ENCODE measurements around the gene CCDC159. TPM values are rescaled to one million over a fixed set of nuclear protein-coding genes. Genes with fewer than 3 reads are reported as not detected.

The CCDC159 gene
- total and polyA plus RNA-seq, 4 experiments from 2014 or later = 9.2 to 91.8 (median 53.8) TPM

DNA sequence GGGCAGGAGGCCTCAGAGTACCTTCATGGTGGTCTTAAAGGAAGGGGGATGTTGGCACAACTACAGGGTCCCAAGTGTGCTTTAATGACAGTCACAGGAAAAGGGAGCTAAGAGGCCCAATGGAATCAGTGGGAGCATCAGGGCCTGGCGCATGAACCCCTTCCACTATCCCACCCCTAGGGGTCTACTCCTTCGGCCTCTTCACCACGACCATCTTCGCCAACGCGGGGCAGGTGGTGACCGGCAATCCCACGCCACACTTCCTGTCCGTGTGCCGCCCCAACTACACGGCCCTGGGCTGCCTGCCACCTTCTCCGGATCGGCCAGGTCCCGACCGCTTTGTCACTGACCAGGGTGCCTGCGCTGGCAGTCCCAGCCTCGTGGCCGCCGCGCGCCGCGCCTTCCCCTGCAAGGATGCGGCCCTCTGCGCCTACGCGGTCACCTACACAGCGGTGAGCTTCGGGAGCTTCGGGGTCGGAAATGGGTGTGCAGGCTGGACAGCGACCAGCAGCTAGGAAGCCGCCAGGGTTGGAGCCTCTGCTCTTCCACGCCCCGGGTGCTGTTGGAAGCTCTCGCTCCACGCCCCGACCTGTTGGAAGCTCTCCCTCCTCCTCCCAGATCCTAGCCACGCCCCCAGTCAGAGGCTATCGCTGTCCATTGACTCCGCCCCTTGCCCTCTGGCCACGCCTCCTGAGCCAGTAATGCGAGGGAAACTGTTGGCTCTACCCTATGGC, 14.9 kb downstream of the CCDC159 start:
- Histone ChIP-seq H3K4me3 (ENCODE audit: low read length in 2 of 2) (no peak overlapping the region), H3K27me3 (ENCODE audit: insufficient read depth, low read length) (no peaks in the 10 kb centered on the region), H3K9me3 (ENCODE audit: control insufficient read depth in 1 of 2, low read length in 2 of 2) (no peaks in the 10 kb centered on the region), H3K4me1 (ENCODE audit: insufficient read depth, low read length) (peaks cover under 1% of the 10 kb centered on the region), H3K36me3 (ENCODE audit: insufficient read depth, low read length) (no peaks in the 10 kb centered on the region), H3K27ac (ENCODE audit: low read depth, low read length) (no peak overlapping the region)
- no peak for DNase-seq
- peaks cover 5 to 9% of the 10 kb centered on the region in 2 donors for H3K36me3 Mint-ChIP-seq
- H3K27me3 Mint-ChIP-seq = no peaks in the 10 kb centered on the region
- peaks cover 2 to 6% (median 3%) of the 10 kb centered on the region in 4 donors for H3K4me1 Mint-ChIP-seq
- no peak overlapping the region for H3K4me3 Mint-ChIP-seq
- POLR2A ChIA-PET (ENCODE audit: partially characterized antibody) = interaction anchor here (1.0 kb wide), 2 partner anchors 14 to 19 kb away, joined by 3 read pairs; partner anchors contain the start of gene SWSAP1
- CTCF ChIA-PET (ENCODE audit: partially characterized antibody) = no interaction called here
- intact Hi-C loops (cut with micrococcal nuclease) = no loop called here
- no peak overlapping the region for H3K27ac Mint-ChIP-seq
- no peaks in the 10 kb centered on the region for H3K9me3 Mint-ChIP-seq

DNA sequence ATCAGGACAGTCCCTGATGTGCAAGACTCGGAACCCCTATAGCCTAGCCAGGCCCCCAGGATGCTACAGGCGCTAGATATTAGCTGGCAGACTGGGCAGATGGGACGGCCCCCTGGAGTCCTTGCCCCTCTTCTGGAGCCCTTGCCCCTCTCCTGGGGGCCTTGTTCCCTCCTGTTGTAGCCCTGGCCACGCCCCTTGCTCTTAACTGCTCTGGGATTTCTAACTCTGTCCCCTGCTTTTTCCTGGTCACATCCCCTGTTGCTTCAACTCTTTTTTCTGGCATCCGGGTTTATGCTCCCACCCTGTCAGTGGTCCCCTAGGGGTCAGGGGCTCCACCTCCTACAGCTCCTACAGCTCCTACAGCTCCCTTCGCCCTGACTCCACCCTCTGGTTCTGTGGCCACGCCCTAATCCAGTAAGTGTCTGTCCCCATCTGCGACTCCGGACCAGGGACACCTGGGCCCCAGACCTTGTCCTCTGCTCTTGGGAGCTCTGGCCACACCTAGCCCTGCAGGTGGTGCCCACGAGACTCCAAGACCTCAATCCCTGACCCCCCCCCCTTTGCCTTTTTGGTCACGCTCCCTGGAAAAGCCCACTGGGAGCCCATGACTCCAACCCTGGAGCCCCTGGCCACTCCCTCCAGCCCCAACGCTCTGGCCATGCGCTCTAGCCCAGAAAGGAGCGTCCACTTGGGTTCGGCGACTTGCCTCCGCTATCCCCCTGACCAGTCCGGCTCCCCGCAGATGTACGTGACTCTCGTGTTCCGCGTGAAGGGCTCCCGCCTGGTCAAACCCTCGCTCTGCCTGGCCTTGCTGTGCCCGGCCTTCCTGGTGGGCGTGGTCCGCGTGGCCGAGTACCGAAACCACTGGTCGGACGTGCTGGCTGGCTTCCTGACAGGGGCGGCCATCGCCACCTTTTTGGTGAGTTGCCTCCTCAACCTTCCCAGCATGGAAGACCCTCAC, 15.7 kb downstream of the CCDC159 start:
- POLR2A ChIA-PET (ENCODE audit: partially characterized antibody) = interaction anchor here (0.7 to 1.0 kb wide), 2 partner anchors 13 to 1755 kb away, joined by 3 read pairs; partner anchors contain the start of gene SWSAP1
- Mint-ChIP-seq H3K27ac (no peak overlapping the region), H3K9me3 (no peaks in the 10 kb centered on the region), H3K27me3 (no peaks in the 10 kb centered on the region), H3K4me1 (no peaks in the 10 kb centered on the region), H3K4me3 (no peak overlapping the region), H3K36me3 (peaks cover 5 to 9% of the 10 kb centered on the region in 2 donors)
- H3K4me3 ChIP-seq (ENCODE audit: low read length in 2 of 2) = no peak overlapping the region
- H3K27me3 ChIP-seq (ENCODE audit: insufficient read depth, low read length) = no peaks in the 10 kb centered on the region
- CTCF ChIA-PET (ENCODE audit: partially characterized antibody) = no interaction called here
- no peaks in the 10 kb centered on the region for H3K36me3 ChIP-seq (ENCODE audit: insufficient read depth, low read length)
- H3K27ac ChIP-seq (ENCODE audit: low read depth, low read length) = no peak overlapping the region
- intact Hi-C loops (cut with micrococcal nuclease) = no loop called here
- no peaks in the 10 kb centered on the region for H3K4me1 ChIP-seq (ENCODE audit: insufficient read depth, low read length)
- no peak for DNase-seq
- no peaks in the 10 kb centered on the region for H3K9me3 ChIP-seq (ENCODE audit: control insufficient read depth in 1 of 2, low read length in 2 of 2)

DNA sequence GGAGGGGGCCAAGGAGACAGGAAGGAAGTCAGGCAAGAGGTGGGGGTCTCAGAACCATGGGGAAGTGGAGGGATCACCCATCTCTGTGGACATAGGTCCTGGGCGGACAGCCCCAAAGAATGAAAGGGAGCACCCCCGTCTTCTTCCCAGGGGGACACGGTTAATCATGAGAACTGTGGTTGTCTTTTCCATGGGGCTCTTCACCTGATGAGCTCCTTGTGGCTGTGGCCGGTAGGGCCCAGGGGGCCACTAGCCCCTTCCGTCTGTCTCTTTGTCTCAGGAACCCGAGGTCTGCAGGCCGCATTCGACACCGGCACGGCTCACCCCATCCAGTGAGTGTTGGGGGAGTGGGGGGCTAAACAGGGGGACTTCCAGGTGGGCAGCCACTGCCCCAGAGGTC, 17.6 kb downstream of the CCDC159 start:
- POLR2A ChIA-PET (ENCODE audit: partially characterized antibody) = no interaction called here

DNA sequence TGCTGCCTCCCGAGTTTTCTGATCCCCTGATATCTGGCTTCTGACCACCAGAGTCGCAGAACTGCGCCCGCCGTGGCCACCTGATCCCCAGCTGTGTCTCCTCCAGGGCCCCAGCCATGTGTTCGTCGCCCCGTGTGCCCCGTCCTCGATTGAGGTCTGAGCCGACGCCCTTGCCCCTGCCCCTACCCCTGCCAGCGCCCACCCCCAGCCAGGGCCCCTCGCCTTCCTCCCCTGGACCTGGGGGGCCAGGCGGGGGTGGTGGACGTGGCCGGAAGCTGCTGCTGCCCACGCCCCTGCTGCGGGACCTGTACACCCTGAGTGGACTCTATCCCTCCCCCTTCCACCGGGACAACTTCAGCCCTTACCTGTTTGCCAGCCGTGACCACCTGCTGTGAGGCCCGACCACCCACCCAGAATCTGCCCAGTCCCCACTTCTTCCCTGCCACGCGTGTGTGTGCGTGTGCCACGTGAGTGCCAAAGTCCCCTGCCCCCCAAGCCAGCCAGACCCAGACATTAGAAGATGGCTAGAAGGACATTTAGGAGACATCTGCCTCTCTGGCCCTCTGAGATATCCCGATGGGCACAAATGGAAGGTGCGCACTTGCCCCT, 18.1 kb downstream of the CCDC159 start:
- POLR2A ChIA-PET (ENCODE audit: partially characterized antibody) = no interaction called here
- intact Hi-C loops (cut with micrococcal nuclease) = no loop called here

More for the DNA sequence above, 17.6 kb downstream of the CCDC159 start:
- peaks cover 17% of the 10 kb centered on the region in 2 donors for H3K36me3 Mint-ChIP-seq
- H3K27ac ChIP-seq (ENCODE audit: low read depth, low read length) = no peak overlapping the region
- no peaks in the 10 kb centered on the region for H3K4me1 Mint-ChIP-seq
- no peaks in the 10 kb centered on the region for H3K9me3 ChIP-seq (ENCODE audit: control insufficient read depth in 1 of 2, low read length in 2 of 2)
- no peaks in the 10 kb centered on the region for H3K4me1 ChIP-seq (ENCODE audit: insufficient read depth, low read length)
- DNase-seq = no peak
- H3K27ac Mint-ChIP-seq = no peak overlapping the region
- CTCF ChIA-PET (ENCODE audit: partially characterized antibody) = no interaction called here
- intact Hi-C loops (cut with micrococcal nuclease) = no loop called here
- no peak overlapping the region for H3K4me3 ChIP-seq (ENCODE audit: low read length in 2 of 2)
- no peak overlapping the region for H3K4me3 Mint-ChIP-seq
- H3K27me3 Mint-ChIP-seq = no peaks in the 10 kb centered on the region
- no peaks in the 10 kb centered on the region for H3K27me3 ChIP-seq (ENCODE audit: insufficient read depth, low read length)
- no peaks in the 10 kb centered on the region for H3K9me3 Mint-ChIP-seq
- no peaks in the 10 kb centered on the region for H3K36me3 ChIP-seq (ENCODE audit: insufficient read depth, low read length)

DNA sequence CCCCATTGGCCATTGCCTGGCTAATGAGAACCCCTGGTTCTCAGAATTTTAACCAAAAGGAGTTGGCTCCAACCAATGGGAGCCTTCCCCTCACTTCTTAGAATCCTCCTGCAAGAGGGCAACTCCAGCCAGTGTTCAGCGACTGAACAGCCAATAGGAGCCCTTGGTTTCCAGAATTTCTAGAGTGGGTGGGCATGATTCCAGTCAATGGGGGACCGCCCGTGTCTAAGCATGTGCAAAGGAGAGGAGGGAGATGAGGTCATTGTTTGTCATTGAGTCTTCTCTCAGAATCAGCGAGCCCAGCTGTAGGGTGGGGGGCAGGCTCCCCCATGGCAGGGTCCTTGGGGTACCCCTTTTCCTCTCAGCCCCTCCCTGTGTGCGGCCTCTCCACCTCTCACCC, 18.6 kb downstream of the CCDC159 start:
- Histone ChIP-seq H3K9me3 (ENCODE audit: control insufficient read depth in 1 of 2, low read length in 2 of 2) (no peaks in the 10 kb centered on the region), H3K27ac (ENCODE audit: low read depth, low read length) (no peak overlapping the region), H3K4me1 (ENCODE audit: insufficient read depth, low read length) (no peaks in the 10 kb centered on the region), H3K4me3 (ENCODE audit: low read length in 2 of 2) (no peak overlapping the region), H3K27me3 (ENCODE audit: insufficient read depth, low read length) (no peaks in the 10 kb centered on the region), H3K36me3 (ENCODE audit: insufficient read depth, low read length) (no peaks in the 10 kb centered on the region)
- Mint-ChIP-seq H3K4me3 (no peak overlapping the region), H3K27ac (no peak overlapping the region), H3K4me1 (no peaks in the 10 kb centered on the region), H3K27me3 (no peaks in the 10 kb centered on the region), H3K9me3 (no peaks in the 10 kb centered on the region), H3K36me3 (peaks cover 23 to 25% of the 10 kb centered on the region in 2 donors)
- ChIA-PET POLR2A (ENCODE audit: partially characterized antibody) (no interaction called here), CTCF (ENCODE audit: partially characterized antibody) (no interaction called here)
- no peak for DNase-seq
- intact Hi-C loops (cut with micrococcal nuclease) = no loop called here

More for the DNA sequence above, 18.1 kb downstream of the CCDC159 start:
- Mint-ChIP-seq H3K27me3 (no peaks in the 10 kb centered on the region), H3K36me3 (peaks cover 20 to 22% of the 10 kb centered on the region in 2 donors), H3K9me3 (no peaks in the 10 kb centered on the region), H3K27ac (no peak overlapping the region), H3K4me1 (no peaks in the 10 kb centered on the region), H3K4me3 (no peak overlapping the region)
- no peaks in the 10 kb centered on the region for H3K36me3 ChIP-seq (ENCODE audit: insufficient read depth, low read length)
- H3K9me3 ChIP-seq (ENCODE audit: control insufficient read depth in 1 of 2, low read length in 2 of 2) = no peaks in the 10 kb centered on the region
- CTCF ChIA-PET (ENCODE audit: partially characterized antibody) = no interaction called here
- no peak for DNase-seq
- H3K4me1 ChIP-seq (ENCODE audit: insufficient read depth, low read length) = no peaks in the 10 kb centered on the region
- H3K4me3 ChIP-seq (ENCODE audit: low read length in 2 of 2) = no peak overlapping the region
- H3K27ac ChIP-seq (ENCODE audit: low read depth, low read length) = no peak overlapping the region
- H3K27me3 ChIP-seq (ENCODE audit: insufficient read depth, low read length) = no peaks in the 10 kb centered on the region

DNA sequence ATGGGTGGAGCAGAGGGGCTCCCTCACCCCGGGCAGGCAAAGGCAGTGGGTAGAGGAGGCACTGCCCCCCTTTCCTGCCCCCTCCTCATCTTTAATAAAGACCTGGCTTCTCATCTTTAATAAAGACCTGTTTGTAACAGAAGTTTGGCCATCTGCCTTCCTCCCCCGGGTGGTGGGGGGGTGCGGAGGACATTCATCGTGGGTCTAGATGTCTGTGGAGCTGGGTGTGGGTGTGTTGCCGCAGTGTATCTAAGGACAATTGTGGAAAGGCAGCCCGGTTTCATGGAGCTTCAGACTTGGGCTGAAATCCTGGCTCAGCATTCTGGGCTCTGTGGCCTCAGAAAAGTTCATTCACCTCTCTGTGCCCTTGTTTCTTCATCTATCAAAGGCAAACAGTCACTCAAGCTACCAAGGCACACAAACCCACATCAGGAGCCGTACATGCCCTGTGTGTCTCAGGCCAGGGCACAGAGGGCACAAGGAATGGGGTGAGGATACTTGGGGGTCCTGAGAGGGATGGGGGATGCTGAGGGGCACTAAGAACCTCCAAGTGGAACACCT, 19.3 kb downstream of the CCDC159 start:
- H3K9me3 ChIP-seq (ENCODE audit: control insufficient read depth in 1 of 2, low read length in 2 of 2) = no peaks in the 10 kb centered on the region
- CTCF ChIA-PET (ENCODE audit: partially characterized antibody) = no interaction called here
- Mint-ChIP-seq H3K4me1 (peaks cover 0 to under 1% (median 0%) of the 10 kb centered on the region in 4 donors), H3K27ac (no peak overlapping the region), H3K9me3 (no peaks in the 10 kb centered on the region), H3K36me3 (peaks cover 23 to 27% of the 10 kb centered on the region in 2 donors), H3K27me3 (no peaks in the 10 kb centered on the region), H3K4me3 (no peak overlapping the region)
- H3K36me3 ChIP-seq (ENCODE audit: insufficient read depth, low read length) = no peaks in the 10 kb centered on the region
- POLR2A ChIA-PET (ENCODE audit: partially characterized antibody) = no interaction called here
- intact Hi-C loops (cut with micrococcal nuclease) = no loop called here
- no peaks in the 10 kb centered on the region for H3K4me1 ChIP-seq (ENCODE audit: insufficient read depth, low read length)
- H3K27ac ChIP-seq (ENCODE audit: low read depth, low read length) = no peak overlapping the region
- DNase-seq = no peak
- no peak overlapping the region for H3K4me3 ChIP-seq (ENCODE audit: low read length in 2 of 2)
- no peaks in the 10 kb centered on the region for H3K27me3 ChIP-seq (ENCODE audit: insufficient read depth, low read length)

DNA sequence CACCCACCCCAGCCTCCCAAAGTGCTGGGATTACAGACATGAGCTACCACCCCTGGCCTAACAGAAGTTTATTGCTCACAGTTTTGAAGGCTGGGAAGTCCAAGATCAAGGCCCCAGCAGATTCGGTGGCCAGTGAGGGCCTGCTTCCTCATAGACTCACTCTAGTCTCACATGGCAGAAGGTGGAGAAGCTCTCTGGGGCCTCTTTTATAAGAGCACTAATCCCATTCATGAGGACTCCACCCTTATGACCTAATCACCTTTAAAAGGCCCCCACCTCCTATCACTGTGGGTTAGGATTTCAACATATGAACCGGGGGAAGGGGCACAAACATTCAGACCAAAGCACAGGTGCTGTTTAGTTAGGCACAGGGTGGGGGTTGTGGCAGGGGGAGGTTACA, 21.2 kb downstream of the CCDC159 start:
- Histone ChIP-seq H3K36me3 (ENCODE audit: insufficient read depth, low read length) (no peaks in the 10 kb centered on the region), H3K4me1 (ENCODE audit: insufficient read depth, low read length) (no peaks in the 10 kb centered on the region), H3K4me3 (ENCODE audit: low read length in 2 of 2) (no peak overlapping the region), H3K9me3 (ENCODE audit: control insufficient read depth in 1 of 2, low read length in 2 of 2) (no peaks in the 10 kb centered on the region), H3K27me3 (ENCODE audit: insufficient read depth, low read length) (no peaks in the 10 kb centered on the region), H3K27ac (ENCODE audit: low read depth, low read length) (no peak overlapping the region)
- Mint-ChIP-seq H3K36me3 (peaks cover 30 to 36% of the 10 kb centered on the region in 2 donors), H3K4me3 (no peak overlapping the region), H3K9me3 (peaks cover 0 to 2% (median 0%) of the 10 kb centered on the region in 8 donors), H3K27me3 (no peaks in the 10 kb centered on the region), H3K4me1 (peaks cover 0 to 3% (median 0%) of the 10 kb centered on the region in 4 donors), H3K27ac (no peak overlapping the region)
- DNase-seq = no peak
- ChIA-PET POLR2A (ENCODE audit: partially characterized antibody) (no interaction called here), CTCF (ENCODE audit: partially characterized antibody) (no interaction called here)
- intact Hi-C loops (cut with micrococcal nuclease) = no loop called here

Data from CD4-positive, alpha-beta memory T cell (primary cell).